HG03103 (cell line): ENCODE measurements around the gene PINLYP.
"Not testable (repeated sequence)": the region's sequence is repeated elsewhere in the genome, so short reads cannot be mapped to it uniquely, and the experiment has no call there.

Source experiments
- ATAC-seq: cut with Tn5 transposase; IDR thresholded peaks from one replicate; pipeline ENCODE4 v1.9.1; 2021; ENCODE audit warnings: low read depth; ENCODE audit not compliant: unreplicated experiment

PINLYP gene

GRCh38 chr19:43547926-43548325, 27.7 kb upstream of the PINLYP start:
- ATAC-seq = not testable (repeated sequence)

- no peak for ATAC-seq
Observed at GRCh38 chr19:43548706-43549105, 26.9 kb upstream of the PINLYP start.

GRCh38 chr19:43551399-43552197, 24.0 kb upstream of the PINLYP start:
- ATAC-seq = no peak

GRCh38 chr19:43552198-43552450, 23.5 kb upstream of the PINLYP start:
- no peak for ATAC-seq

GRCh38 chr19:43552616-43553015, 23.0 kb upstream of the PINLYP start:
- no peak for ATAC-seq

GRCh38 chr19:43553656-43554055, 21.9 kb upstream of the PINLYP start:
- ATAC-seq = no peak

- no peak for ATAC-seq
Observed at GRCh38 chr19:43554317-43554895, 21.2 kb upstream of the PINLYP start.

- no peak for ATAC-seq
Observed at GRCh38 chr19:43555185-43555770, 20.3 kb upstream of the PINLYP start.

GRCh38 chr19:43560687-43561086, 14.9 kb upstream of the PINLYP start:
- no peak for ATAC-seq

GRCh38 chr19:43561139-43561970, 14.2 kb upstream of the PINLYP start:
- ATAC-seq = no peak

- no peak for ATAC-seq
Observed at GRCh38 chr19:43562226-43562697, 13.3 kb upstream of the PINLYP start.

GRCh38 chr19:43562698-43563241, 12.8 kb upstream of the PINLYP start:
- no peak for ATAC-seq

GRCh38 chr19:43563816-43564457, 11.7 kb upstream of the PINLYP start:
- no peak for ATAC-seq

- ATAC-seq = no peak
Observed at GRCh38 chr19:43564800-43565199, 10.8 kb upstream of the PINLYP start.

- ATAC-seq = no peak
Observed at GRCh38 chr19:43569657-43570056, 5.9 kb upstream of the PINLYP start.

- no peak for ATAC-seq
Observed at GRCh38 chr19:43570174-43570791, 5.3 kb upstream of the PINLYP start.

- no peak for ATAC-seq
Observed at GRCh38 chr19:43572171-43572588, 3.4 kb upstream of the PINLYP start.

- ATAC-seq = no peak
Observed at GRCh38 chr19:43574424-43575155, 1.0 kb upstream of the PINLYP start.
